NCI-H82 treated with DMSO at 0.1 percent for 48 hours (cell line): ENCODE data around the gene HAGH.
"Not testable (repeated sequence)": the region's sequence is repeated elsewhere in the genome, so short reads cannot be mapped to it uniquely, and the experiment has no call there.

ENCODE experiments used
- DNase-seq: peaks from one replicate; lab custom pipeline; 2025; ENCODE audit not compliant: unreplicated experiment; lab: John Stamatoyannopoulos, UW

HAGH gene

DNA sequence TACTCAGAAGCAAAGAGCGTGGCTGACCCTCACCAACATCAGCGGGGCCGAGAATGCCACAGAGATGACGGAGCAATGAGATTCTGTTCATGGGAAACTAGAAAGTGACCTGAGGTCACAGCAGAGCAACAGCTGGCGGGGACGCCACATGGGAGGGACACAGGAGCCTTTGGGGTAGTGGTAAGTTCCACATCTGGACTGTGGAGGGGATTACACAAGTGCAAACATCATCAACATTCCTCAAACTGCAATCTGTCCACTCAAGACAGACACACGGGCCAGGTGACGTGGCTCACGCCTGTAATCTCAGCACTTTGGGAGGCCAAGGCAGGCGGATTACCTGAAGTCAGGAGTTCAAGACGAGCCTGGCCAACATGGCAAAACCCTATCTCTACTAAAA lies 11.2 kb downstream of the HAGH start:
- DNase-seq: no peak

DNA sequence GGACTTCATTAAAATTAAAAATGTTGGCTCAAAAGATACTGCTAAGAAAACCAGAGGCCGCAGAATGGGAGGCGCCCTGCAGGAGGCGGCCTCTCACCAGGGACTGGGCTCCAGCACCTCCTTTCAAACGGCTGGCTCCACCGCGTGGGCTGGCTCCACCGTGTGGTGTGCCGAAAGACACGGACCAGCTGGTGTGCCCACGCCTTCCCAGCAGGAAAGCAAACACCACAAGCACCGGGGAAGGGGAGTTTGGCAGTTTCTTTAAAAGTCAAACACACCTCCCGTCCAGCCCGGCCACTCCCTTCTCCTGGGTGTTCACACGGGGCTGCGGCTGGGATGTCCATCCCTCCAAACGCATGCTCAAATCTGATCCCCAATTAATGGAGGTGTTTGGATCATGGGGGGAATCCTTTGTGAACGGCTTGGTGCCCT lies 13.9 kb downstream of the HAGH start:
- DNase-seq: no peak

- no peak for DNase-seq
These were observed 16.1 kb downstream of the HAGH start for GRCh38 chr16:1810536-1810935.

DNA sequence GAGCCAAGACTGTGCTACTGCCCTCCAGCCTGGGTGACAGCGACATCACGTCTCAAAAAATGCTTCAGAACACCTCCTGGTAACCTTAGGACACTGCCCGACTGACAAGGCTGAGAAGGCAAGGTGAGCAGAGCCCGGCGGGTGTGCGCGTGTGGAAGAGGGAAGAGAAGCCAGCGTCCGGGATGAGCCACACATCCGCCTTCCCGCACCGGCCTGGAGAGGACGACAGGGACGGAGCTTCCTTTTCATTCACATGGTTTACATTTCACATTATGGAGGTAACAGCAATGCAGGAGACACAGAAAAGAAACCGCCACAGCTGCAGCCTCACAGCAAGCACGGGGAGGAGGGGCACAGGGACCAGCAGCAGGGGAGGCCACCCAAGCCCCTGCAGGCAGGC lies 16.5 kb downstream of the HAGH start:
- no peak for DNase-seq

GRCh38 chr16:1809281-1809801 lies 17.3 kb downstream of the HAGH start:
- no peak for DNase-seq

DNA sequence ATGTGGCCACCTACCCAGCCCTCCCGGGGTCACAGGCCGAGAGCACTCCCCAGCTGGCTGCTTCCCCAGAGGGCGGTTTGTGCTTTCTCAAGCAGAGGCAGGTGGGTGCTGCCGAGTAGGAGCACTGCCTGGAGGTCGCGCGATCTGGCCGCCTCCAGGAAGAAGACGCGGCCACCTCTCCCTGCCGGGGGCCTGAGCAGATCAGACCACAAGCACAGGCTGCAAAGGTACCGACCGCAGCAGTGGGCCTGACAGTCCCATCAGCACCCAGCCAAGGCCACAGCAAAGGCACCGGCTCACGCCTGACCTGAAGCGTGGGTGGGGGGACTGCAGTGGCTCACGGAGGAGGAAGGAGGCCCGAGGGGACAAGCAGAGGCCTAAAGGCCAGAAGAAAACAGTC lies 17.9 kb downstream of the HAGH start:
- DNase-seq: no peak

DNA sequence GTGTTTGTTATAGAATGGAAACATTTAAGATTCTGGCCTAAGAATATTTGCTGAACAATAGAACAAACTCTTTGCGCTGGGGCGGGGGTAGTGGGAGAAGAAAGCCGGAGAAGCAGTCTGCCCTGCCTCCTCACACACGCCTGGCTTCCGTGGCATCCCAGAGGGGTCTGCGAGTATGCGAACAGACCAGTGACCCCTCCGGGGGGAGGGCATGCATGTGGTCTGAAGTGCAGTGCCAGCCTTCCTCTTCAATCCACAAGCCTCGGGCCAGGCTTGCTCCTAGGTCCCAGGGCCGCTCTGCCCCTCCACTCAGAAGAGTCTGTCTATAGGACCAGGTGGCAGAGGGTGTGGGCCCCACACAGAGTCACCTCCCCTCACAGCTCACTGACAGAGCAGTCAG lies 19.0 kb downstream of the HAGH start:
- no peak for DNase-seq

- no peak for DNase-seq
These were observed 25.9 kb downstream of the HAGH start for GRCh38 chr16:1800701-1801100.

DNA sequence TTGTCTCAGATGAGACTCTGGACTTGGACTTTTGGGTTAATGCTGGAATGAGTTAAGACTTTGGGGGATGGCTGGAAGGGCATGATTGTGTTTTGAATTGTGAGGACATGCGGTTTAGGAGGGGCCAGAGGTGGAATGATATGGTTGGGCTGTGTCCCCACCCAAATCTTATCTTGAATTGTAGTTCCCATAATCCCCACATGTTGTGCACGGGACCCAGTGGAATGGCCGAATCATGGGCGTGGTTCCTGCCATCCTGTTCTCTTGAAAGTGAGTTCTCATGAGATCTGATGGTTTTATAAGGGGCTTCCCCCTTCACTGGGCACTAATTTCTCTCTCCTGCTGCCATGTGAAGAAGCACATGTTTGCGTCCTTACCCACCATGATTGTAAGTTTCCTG lies 27.4 kb downstream of the HAGH start:
- DNase-seq: not testable (repeated sequence)

- DNase-seq: no peak
These were observed 31.5 kb downstream of the HAGH start for GRCh38 chr16:1794908-1795666.

DNA sequence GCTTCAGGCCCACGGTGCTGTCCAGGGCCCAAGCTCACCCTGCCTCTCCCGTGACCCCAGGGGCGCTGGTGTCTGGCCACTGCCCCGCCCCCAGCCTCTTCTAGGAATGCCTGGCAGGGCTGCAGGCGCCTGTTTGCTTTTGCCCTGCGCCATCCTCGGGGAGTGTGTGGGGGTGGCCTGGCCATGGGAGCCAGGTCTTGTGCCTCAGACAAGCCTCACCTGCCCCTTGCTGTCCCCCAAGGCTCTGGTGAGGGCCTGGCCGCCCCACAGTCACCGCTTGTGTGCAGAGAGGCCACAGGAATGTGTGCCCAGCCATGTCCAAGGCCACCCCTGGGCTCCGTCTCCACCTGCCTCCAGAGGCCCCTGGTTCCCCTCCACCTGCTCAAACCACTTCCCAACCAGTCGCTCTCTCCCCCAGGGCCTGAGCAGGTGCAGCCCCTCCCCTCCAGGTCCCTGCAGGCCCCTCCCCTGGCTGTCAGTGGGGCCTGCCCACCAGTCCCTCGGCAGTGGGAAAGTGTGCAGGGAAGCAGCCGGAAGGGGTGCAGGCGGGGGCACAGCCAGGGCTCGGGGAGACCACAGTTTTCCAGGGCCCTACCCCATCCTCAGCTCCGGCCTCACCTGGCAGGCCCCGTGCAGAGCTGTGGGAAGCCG lies 32.3 kb downstream of the HAGH start:
- DNase-seq: no peak

DNA sequence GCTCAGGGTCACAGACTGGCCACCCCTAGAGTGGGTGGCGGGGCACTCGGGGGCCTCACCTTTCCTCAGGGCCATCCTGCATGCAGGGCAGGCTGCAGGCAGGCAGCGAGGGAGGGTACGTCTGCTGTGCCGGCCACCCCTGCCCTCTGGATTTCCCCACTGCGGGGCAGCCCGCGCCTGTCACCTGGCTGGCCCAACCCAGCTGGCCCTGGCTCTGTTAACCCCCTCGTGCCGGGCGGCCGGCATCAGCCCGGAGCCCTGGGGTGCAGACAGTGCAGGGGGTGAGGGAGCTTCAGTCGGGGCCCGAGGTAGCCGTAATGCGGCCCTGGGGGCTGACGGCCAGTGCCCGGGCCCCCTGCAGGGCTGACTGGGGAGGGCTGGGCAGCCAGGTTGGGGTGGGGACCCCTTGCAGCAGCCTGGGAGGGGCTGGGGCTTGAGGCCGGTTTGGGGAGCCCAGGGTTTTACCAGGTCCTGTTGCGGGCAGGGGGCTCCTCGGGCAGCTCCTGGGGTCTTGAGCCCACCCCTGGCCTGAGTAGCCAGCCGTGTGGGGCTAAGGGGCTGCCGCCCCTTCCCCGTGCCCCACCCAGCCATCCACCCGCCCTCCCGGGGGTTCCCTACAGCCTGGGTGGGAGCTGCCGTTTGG lies 32.9 kb downstream of the HAGH start, which contains the start of gene IGFALS:
Gene IGFALS, minus strand, starts transcription at position 128 of the 643 bp plus-strand sequence. Its CDS starts 53 bp downstream, at position 75.
- DNase-seq: no peak

GRCh38 chr16:1792836-1793577 lies 33.6 kb downstream of the HAGH start:
- no peak for DNase-seq

GRCh38 chr16:1791943-1792812 lies 34.4 kb downstream of the HAGH start:
- no peak for DNase-seq

DNA sequence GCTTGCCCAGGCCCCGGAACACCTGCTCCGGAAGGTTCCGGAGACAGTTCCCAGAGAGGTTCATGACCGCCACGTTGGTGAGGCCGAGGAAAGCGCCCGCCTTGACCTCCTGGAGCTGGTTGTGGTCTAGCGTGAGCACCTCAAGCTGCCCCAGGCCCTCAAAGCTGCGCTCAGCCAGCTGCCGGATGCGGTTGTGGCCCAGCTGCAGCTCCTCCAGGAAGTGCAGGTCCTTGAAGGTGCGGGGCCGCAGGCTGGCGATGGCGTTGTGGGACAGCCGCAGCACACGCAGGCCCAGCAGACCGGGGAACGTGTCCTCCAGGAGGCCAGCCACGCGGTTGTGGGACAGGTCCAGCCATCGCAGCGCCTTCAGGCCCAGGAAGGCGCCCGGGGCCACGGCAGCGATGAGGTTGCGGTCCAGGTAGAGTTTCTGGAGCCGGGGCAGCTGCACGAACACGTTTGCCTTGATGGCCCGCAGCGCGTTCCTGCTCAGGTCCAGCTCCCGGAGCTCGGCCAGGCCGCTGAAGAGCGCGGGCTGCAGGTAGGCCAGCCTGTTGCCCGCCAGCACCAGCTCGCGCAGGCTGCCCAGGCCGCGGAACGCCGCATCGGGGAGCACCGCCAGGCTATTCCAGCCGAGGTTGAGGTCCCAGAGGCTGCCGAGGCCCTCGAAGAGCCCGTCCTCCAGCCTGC lies 35.2 kb downstream of the HAGH start:
- no peak for DNase-seq

GRCh38 chr16:1790611-1791255 lies 35.9 kb downstream of the HAGH start:
- DNase-seq: no peak

- no peak for DNase-seq
These were observed 36.4 kb downstream of the HAGH start for GRCh38 chr16:1790261-1790610.

- no peak for DNase-seq
These were observed 37.0 kb downstream of the HAGH start for GRCh38 chr16:1789643-1790045.

DNA sequence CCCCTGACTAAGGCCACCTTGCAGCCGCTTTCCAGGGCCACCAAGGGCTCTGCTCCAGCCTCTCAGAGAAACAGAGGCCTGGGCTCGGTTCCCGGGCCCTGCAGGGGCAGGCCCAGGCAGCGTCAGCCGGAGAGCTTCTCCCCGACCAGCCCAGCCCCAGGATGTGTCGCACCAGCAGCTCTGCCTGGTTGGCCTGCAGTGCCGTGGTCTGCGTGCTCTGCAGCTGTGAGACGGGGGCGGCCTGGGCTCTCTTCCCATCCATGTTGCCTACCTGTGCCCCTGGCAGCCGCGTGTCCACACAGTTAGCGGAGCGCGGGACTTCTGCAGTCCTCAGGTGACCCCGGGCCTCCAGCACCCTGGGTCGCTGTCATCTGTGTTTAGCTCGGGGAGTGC lies 37.9 kb downstream of the HAGH start:
- DNase-seq: no peak
